ENCODE data around the gene SLC12A1. TPM values are rescaled to one million over a fixed set of nuclear protein-coding genes. Genes with fewer than 3 reads are reported as not detected.
A peak's percentile ranks its signal among the peaks of the same experiment; 100 is the strongest.

SLC12A1 gene
- total and polyA plus RNA-seq, 2 of the 8 experiments (the other 6 are each of a cell fraction or from before 2014, with no cell fraction given), result 0.63 to 1.0 TPM

GRCh38 chr15:48285329-48286214 is 79.5 kb downstream of the SLC12A1 start:
- WGBS, 2 experiments (ENCODE audit: extremely low coverage in 1 of 2, insufficient coverage in 1 of 2, insufficient read length in 1 of 2, insufficient replicate concordance in 2 of 2, low coverage in 1 of 2, low lambda C conversion rate in 2 of 2, missing lambda C conversion rate in 1 of 2), result 49% methylated on average over 14 of the region's 14 CpGs; no CpG with 5 or more reads in 1 of the 2 experiments
- H3K4me3 ChIP-seq (ENCODE audit: extremely low read depth in 1 of 4, insufficient read depth in 2 of 4, low read depth in 3 of 4, low read length in 4 of 4), result no peak overlapping the region
- H2BK120ac ChIP-seq (replicated peaks; ENCODE audit: low read depth, low read length), result peak overlapping the region; percentile 72
- peaks cover 0 to 10% (median 3%) of the 10 kb centered on the region in 4 experiments; a peak in 4 of 7 replicates for H3K4me1 ChIP-seq (replicated peaks in 1 of 4; ENCODE audit: control insufficient read depth in 3 of 4, insufficient read depth in 4 of 4, low read length in 3 of 4)
- no peaks in the 10 kb centered on the region for H3K79me2 ChIP-seq (ENCODE audit: control insufficient read depth in 1 of 2, insufficient read depth in 2 of 2, low read length in 2 of 2)
- ChIA-PET POLR2A (ENCODE audit: partially characterized antibody) (no interaction called here), CTCF (ENCODE audit: partially characterized antibody) (interaction anchor here (0.6 to 9.4 kb wide), 42 partner anchors 8 to 1038 kb away, joined by 3 to 82 read pairs (median 4); partner anchors contain the start of genes DUT and SLC24A5)
- no peak overlapping the region for H3K14ac ChIP-seq (ENCODE audit: insufficient read length)
- DNase-seq (ENCODE audit: low read depth in 1 of 2, low spot score in 2 of 2) (peak in 1 of 2 experiments; percentile 73), FAIRE-seq (peak; percentile 98)
- H3K18ac ChIP-seq (ENCODE audit: extremely low read depth, low read length), result no peak overlapping the region
- peak overlapping the region; percentile 94 for H2AFZ ChIP-seq (ENCODE audit: low read length)
- H3K23me2 ChIP-seq (ENCODE audit: low read depth, low read length), result no peaks in the 10 kb centered on the region; the same call in 1 of the 2 replicates
- H4K5ac ChIP-seq (ENCODE audit: insufficient read length, low read depth, low read length), result no peak overlapping the region
- H3K56ac ChIP-seq (replicated peaks; ENCODE audit: insufficient read length, low read depth, low read length), result no peak overlapping the region
- H3K27ac ChIP-seq (ENCODE audit: low read depth, low read length), result no peak overlapping the region
- H3K4ac ChIP-seq (replicated peaks; ENCODE audit: insufficient read length, low read depth, low read length), result peak overlapping the region; percentile 79
- no peaks in the 10 kb centered on the region for H3K79me1 ChIP-seq (ENCODE audit: low read depth, low read length)
- no peak overlapping the region for H2BK15ac ChIP-seq (ENCODE audit: low read length)
- H3K23ac ChIP-seq (ENCODE audit: insufficient read length), result no peak overlapping the region
- H3K4me2 ChIP-seq (ENCODE audit: insufficient read depth in 1 of 2, low read depth in 2 of 2, low read length in 2 of 2), result no peak overlapping the region
- no peaks in the 10 kb centered on the region for H3K36me3 ChIP-seq (ENCODE audit: control insufficient read depth in 2 of 4, insufficient read depth in 4 of 4, low read length in 3 of 4)
- H3K9me3 ChIP-seq (ENCODE audit: insufficient read depth in 2 of 2, low read depth in 1 of 2, low read length in 1 of 2), result no peaks in the 10 kb centered on the region
- H4K8ac ChIP-seq (ENCODE audit: extremely low read depth, insufficient read depth, low read length), result no peak overlapping the region
- no peaks in the 10 kb centered on the region for H4K20me1 ChIP-seq (replicated peaks in 1 of 2; ENCODE audit: control insufficient read depth in 1 of 2, insufficient read depth in 2 of 2, low read length in 2 of 2)
- H3K9ac ChIP-seq (replicated peaks in 1 of 4; ENCODE audit: extremely low read depth in 1 of 4, low read depth in 3 of 4, low read length in 3 of 4), result no peak overlapping the region
- no peak overlapping the region; the same call in 1 of the 2 replicates for H2BK5ac ChIP-seq (ENCODE audit: low read depth, low read length)
- H2BK12ac ChIP-seq (ENCODE audit: low read depth, low read length), result no peak overlapping the region
- no peak overlapping the region for H2AK5ac ChIP-seq (ENCODE audit: low read depth, low read length)
- no peaks in the 10 kb centered on the region for H3K27me3 ChIP-seq (replicated peaks in 1 of 4; ENCODE audit: control insufficient read depth in 3 of 4, extremely low read depth in 1 of 4, insufficient read depth in 3 of 4, low read length in 3 of 4)
- H4K91ac ChIP-seq (replicated peaks; ENCODE audit: insufficient read length, low read length), result peak overlapping the region; percentile 19
- no peak overlapping the region for H2BK20ac ChIP-seq (ENCODE audit: low read length)
- TF ChIP-seq JUN (IDR thresholded peaks at IDR 0.05; ENCODE audit: low read depth, low read length) (no peak), ZNF274 (IDR thresholded peaks at IDR 0.05; ENCODE audit: borderline replicate concordance, extremely low read depth, low read length) (no peak), CTCF (IDR thresholded peaks at IDR 0.05; ENCODE audit: control extremely low read depth in 1 of 3, insufficient read depth in 1 of 3, low read depth in 1 of 3, low read length in 3 of 3) (peak in 2 of 3 experiments; percentile 61 to 77; a peak in 3 of 4 replicates), RAD21 (IDR thresholded peaks at IDR 0.05 in 1 of 2, conservative IDR thresholded peaks at IDR 0.05 in 1 of 2; ENCODE audit: low read depth in 2 of 2, low read length in 2 of 2) (peak; percentile 73 to 78), YY1 (IDR thresholded peaks at IDR 0.05; ENCODE audit: low read depth, low read length) (peak; percentile 38; the same call in 1 of the 2 replicates), USF2 (IDR thresholded peaks at IDR 0.05; ENCODE audit: low read length) (no peak), TAF1 (IDR thresholded peaks at IDR 0.05; ENCODE audit: low read depth, low read length) (no peak)

Data from H1 (cell line).